Endodermal cell (in vitro differentiated cells): Measurements from ENCODE around the gene UBE2G2. TPM values are rescaled to one million over a fixed set of nuclear protein-coding genes. Genes with fewer than 3 reads are reported as not detected.

Source experiments
- DNase-seq: peaks from one replicate; pipeline ENCODE4 v3.0.0-alpha.2; 2017
- H3K27ac ChIP-seq: 2 replicates; pipeline ENCODE4 v1.5.1; 2013; ENCODE audit warnings: mild to moderate bottlenecking, low read depth, low read length, moderate library complexity
- H3K27me3 ChIP-seq: 2 replicates; pipeline ENCODE4 v1.6.1; 2013; ENCODE audit warnings: mild to moderate bottlenecking, low read length, moderate library complexity; ENCODE audit not compliant: insufficient read depth, control insufficient read depth, poor library complexity, severe bottlenecking
- H3K36me3 ChIP-seq: 2 replicates; pipeline ENCODE4 v1.7.0; 2013; ENCODE audit warnings: mild to moderate bottlenecking, low read length, moderate library complexity; ENCODE audit not compliant: control insufficient read depth, insufficient read depth
- H3K4me1 ChIP-seq: one replicate; pipeline ENCODE4 v1.7.0; 2013; ENCODE audit warnings: low read length; ENCODE audit not compliant: control insufficient read depth, insufficient read depth
- H3K4me3 ChIP-seq: 2 replicates; pipeline ENCODE4 v1.5.1; 2013; ENCODE audit warnings: mild to moderate bottlenecking, low read length, moderate library complexity
- H3K9ac ChIP-seq: 2 replicates; pipeline ENCODE4 v1.6.1; 2013; ENCODE audit warnings: mild to moderate bottlenecking, low read length, moderate library complexity; ENCODE audit not compliant: poor library complexity, severe bottlenecking; ENCODE audit errors: extremely low read depth
- H3K9me3 ChIP-seq: 2 replicates; pipeline ENCODE4 v1.6.1; 2013; ENCODE audit warnings: mild to moderate bottlenecking, low read length, moderate library complexity; ENCODE audit not compliant: control insufficient read depth
- H3K27ac Mint-ChIP-seq: 2 replicates; pipeline ENCODE4 v1.8.0; 2020; ENCODE audit warnings: mixed read lengths
- H3K27me3 Mint-ChIP-seq: 2 replicates; pipeline ENCODE4 v1.8.0; 2021; ENCODE audit warnings: mild to moderate bottlenecking, mixed read lengths; ENCODE audit not compliant: insufficient read depth
- H3K36me3 Mint-ChIP-seq: 2 replicates; pipeline ENCODE4 v1.8.0; 2020; ENCODE audit warnings: low read depth, mixed read lengths
- H3K4me1 Mint-ChIP-seq: 2 replicates; pipeline ENCODE4 v1.8.0; 2020; ENCODE audit warnings: mixed read lengths
- H3K4me3 Mint-ChIP-seq: 2 replicates; pipeline ENCODE4 v1.8.0; 2020; ENCODE audit warnings: mild to moderate bottlenecking, moderate library complexity, mixed read lengths
- H3K9me3 Mint-ChIP-seq: 2 replicates; pipeline ENCODE4 v1.8.0; 2020; ENCODE audit warnings: mild to moderate bottlenecking, mixed read lengths
- WGBS, 2 experiments: methylation state at CpG; one replicate each; pipeline versions ENCODE4 v1.1.5 to v1.1.7; 2013; ENCODE audit warnings: missing lambda C conversion rate in 2 of 2, mixed read lengths in 1 of 2; ENCODE audit not compliant: insufficient coverage in 1 of 2, insufficient read length in 1 of 2; 5-methylcytosine and 5-hydroxymethylcytosine counted together
- total RNA-seq, 2 donors: library from RNA; stranded (reverse); fragmentation: NEBNext Ultra II Directional in 1 of 2; extraction: Animal tissue kit (Norgen Biotek cat#: 25700) in 1 of 2; gene quantifications; 2 replicates in 1 of 2; 3 replicates in 1 of 2; pipeline ENCODE4 v1.2.1, GENCODE V29; 2021
- TF ChIP-seq, protein P1 (sequence below): fragments of 200-600 bp; sonication (generic); conservative IDR thresholded peaks from 2 replicates; pipeline ENCODE4 v1.5.0; 2021; ENCODE audit warnings: antibody characterized with exemption, mild to moderate bottlenecking

The UBE2G2 gene
- total RNA-seq, 2 donors from 2014 or later = 84.0 to 84.8 TPM

DNA sequence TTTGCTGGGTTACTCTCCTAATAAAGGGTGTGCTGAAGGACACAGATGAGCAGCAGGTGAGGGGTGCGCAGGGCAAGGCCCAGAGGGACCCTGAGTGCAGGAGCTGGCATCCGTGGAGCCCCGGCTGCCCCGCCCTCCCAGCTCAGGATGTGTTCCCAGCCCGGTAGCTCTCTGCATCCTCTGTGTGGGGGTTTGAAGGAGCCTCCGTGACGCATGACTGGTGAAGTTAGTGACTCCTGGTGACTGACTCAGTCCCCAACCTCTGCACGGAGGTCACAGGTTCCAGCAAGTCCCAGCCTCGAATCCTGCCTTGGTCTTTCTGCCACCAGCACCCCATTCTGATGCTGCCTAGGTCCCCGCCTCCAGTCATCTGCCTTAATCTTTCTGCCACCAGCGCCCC is 68.7 kb downstream of the UBE2G2 start:
- H3K27ac Mint-ChIP-seq = no peak overlapping the region
- 88 to 95% methylated on average over 6 to 11 of the region's 11 CpGs for WGBS, 2 experiments
- DNase-seq = no peak
- H3K27ac ChIP-seq = no peak overlapping the region
- peaks cover 15% of the 10 kb centered on the region for H3K4me1 Mint-ChIP-seq
- no peak overlapping the region for H3K9ac ChIP-seq
- H3K4me1 ChIP-seq = no peaks in the 10 kb centered on the region
- TF ChIP-seq, protein P1, sequence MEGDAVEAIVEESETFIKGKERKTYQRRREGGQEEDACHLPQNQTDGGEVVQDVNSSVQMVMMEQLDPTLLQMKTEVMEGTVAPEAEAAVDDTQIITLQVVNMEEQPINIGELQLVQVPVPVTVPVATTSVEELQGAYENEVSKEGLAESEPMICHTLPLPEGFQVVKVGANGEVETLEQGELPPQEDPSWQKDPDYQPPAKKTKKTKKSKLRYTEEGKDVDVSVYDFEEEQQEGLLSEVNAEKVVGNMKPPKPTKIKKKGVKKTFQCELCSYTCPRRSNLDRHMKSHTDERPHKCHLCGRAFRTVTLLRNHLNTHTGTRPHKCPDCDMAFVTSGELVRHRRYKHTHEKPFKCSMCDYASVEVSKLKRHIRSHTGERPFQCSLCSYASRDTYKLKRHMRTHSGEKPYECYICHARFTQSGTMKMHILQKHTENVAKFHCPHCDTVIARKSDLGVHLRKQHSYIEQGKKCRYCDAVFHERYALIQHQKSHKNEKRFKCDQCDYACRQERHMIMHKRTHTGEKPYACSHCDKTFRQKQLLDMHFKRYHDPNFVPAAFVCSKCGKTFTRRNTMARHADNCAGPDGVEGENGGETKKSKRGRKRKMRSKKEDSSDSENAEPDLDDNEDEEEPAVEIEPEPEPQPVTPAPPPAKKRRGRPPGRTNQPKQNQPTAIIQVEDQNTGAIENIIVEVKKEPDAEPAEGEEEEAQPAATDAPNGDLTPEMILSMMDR = no peak
- H3K9me3 ChIP-seq = no peaks in the 10 kb centered on the region
- no peaks in the 10 kb centered on the region for H3K27me3 ChIP-seq
- no peaks in the 10 kb centered on the region for H3K9me3 Mint-ChIP-seq
- H3K36me3 Mint-ChIP-seq = no peaks in the 10 kb centered on the region
- peaks cover 10% of the 10 kb centered on the region for H3K27me3 Mint-ChIP-seq
- no peak overlapping the region for H3K4me3 ChIP-seq
- H3K36me3 ChIP-seq = no peaks in the 10 kb centered on the region
- H3K4me3 Mint-ChIP-seq = no peak overlapping the region

- Histone ChIP-seq H3K4me1 (no peaks in the 10 kb centered on the region), H3K4me3 (no peak overlapping the region), H3K9me3 (no peaks in the 10 kb centered on the region), H3K9ac (no peak overlapping the region), H3K36me3 (no peaks in the 10 kb centered on the region), H3K27ac (no peak overlapping the region), H3K27me3 (no peaks in the 10 kb centered on the region)
- H3K9me3 Mint-ChIP-seq = no peaks in the 10 kb centered on the region
- 92 to 94% methylated on average over 3 to 10 of the region's 10 CpGs for WGBS, 2 experiments
- DNase-seq = no peak
- TF ChIP-seq, protein P1 = no peak
- H3K4me1 Mint-ChIP-seq = peaks cover 15% of the 10 kb centered on the region
- H3K27me3 Mint-ChIP-seq = peaks cover 8% of the 10 kb centered on the region
- no peaks in the 10 kb centered on the region for H3K36me3 Mint-ChIP-seq
- H3K27ac Mint-ChIP-seq = no peak overlapping the region
- no peak overlapping the region for H3K4me3 Mint-ChIP-seq
Measured at GRCh38 chr21:44732263-44732662, 69.4 kb downstream of the UBE2G2 start.

- H3K36me3 Mint-ChIP-seq = no peaks in the 10 kb centered on the region
- H3K4me1 Mint-ChIP-seq = peaks cover 15% of the 10 kb centered on the region
- H3K27ac Mint-ChIP-seq = no peak overlapping the region
- H3K9me3 Mint-ChIP-seq = no peaks in the 10 kb centered on the region
- no peak for DNase-seq
- peaks cover 13% of the 10 kb centered on the region for H3K27me3 Mint-ChIP-seq
- H3K27me3 ChIP-seq = no peaks in the 10 kb centered on the region
- WGBS, 2 experiments = 87 to 88% methylated on average over 9 of the region's 9 CpGs
- H3K9ac ChIP-seq = no peak overlapping the region
- no peaks in the 10 kb centered on the region for H3K36me3 ChIP-seq
- H3K27ac ChIP-seq = no peak overlapping the region
- no peaks in the 10 kb centered on the region for H3K9me3 ChIP-seq
- no peak overlapping the region for H3K4me3 Mint-ChIP-seq
- no peak overlapping the region for H3K4me3 ChIP-seq
- no peaks in the 10 kb centered on the region for H3K4me1 ChIP-seq
- TF ChIP-seq, protein P1 = no peak
Measured at GRCh38 chr21:44730951-44731579, 70.6 kb downstream of the UBE2G2 start.
